SH-SY5Y (cell line): ENCODE data around the gene PTPRT.

Experiments used
- GATA2 ChIP-seq: IDR thresholded peaks from 2 replicates; pipeline ENCODE4 v1.6.1; 2011; ENCODE audit warnings: mild to moderate bottlenecking, low read depth, low read length
- GATA3 ChIP-seq: IDR thresholded peaks from 2 replicates; pipeline ENCODE4 v1.6.1; 2011; ENCODE audit warnings: low read depth, mild to moderate bottlenecking, low read length, moderate library complexity

- TF ChIP-seq GATA3 (no peak), GATA2 (no peak)
Observed at GRCh38 chr20:43140726-43141125, 49.0 kb downstream of the PTPRT start.
